ENCODE measurements around the gene AIG1. TPM values are rescaled to one million over a fixed set of nuclear protein-coding genes. Genes with fewer than 3 reads are reported as not detected.

Gene AIG1
- total RNA-seq, 1 donor from 2014 or later: 32.2 TPM

GRCh38 chr6:143199291-143199690 lies 138.6 kb downstream of the AIG1 start:
- DNase-seq (ENCODE audit: low spot score): no peak
- H3K27ac Mint-ChIP-seq (ENCODE audit: unreplicated experiment): no peak overlapping the region
- no peaks in the 10 kb centered on the region for H3K27me3 Mint-ChIP-seq (ENCODE audit: low read depth)
- H3K4me1 Mint-ChIP-seq (ENCODE audit: low read depth): peaks cover 8% of the 10 kb centered on the region
- no peak overlapping the region for H3K4me3 Mint-ChIP-seq (ENCODE audit: unreplicated experiment)
- H3K36me3 Mint-ChIP-seq (ENCODE audit: low read depth): peaks cover 15% of the 10 kb centered on the region
- TF ChIP-seq CTCF (IDR thresholded peaks at IDR 0.05): no peak
- peaks cover 9% of the 10 kb centered on the region for H3K9me3 Mint-ChIP-seq (ENCODE audit: low read depth)

GRCh38 chr6:143200167-143200770 lies 139.6 kb downstream of the AIG1 start:
- Mint-ChIP-seq H3K4me3 (ENCODE audit: unreplicated experiment) (no peak overlapping the region), H3K27ac (ENCODE audit: unreplicated experiment) (no peak overlapping the region), H3K36me3 (ENCODE audit: low read depth) (peaks cover 13% of the 10 kb centered on the region), H3K4me1 (ENCODE audit: low read depth) (peaks cover 8% of the 10 kb centered on the region), H3K27me3 (ENCODE audit: low read depth) (no peaks in the 10 kb centered on the region), H3K9me3 (ENCODE audit: low read depth) (peaks cover 9% of the 10 kb centered on the region)
- DNase-seq (ENCODE audit: low spot score): no peak
- TF ChIP-seq CTCF (IDR thresholded peaks at IDR 0.05): no peak

- H3K36me3 Mint-ChIP-seq (ENCODE audit: low read depth): peaks cover 13% of the 10 kb centered on the region
- TF ChIP-seq CTCF (IDR thresholded peaks at IDR 0.05): no peak
- peaks cover 7% of the 10 kb centered on the region for H3K4me1 Mint-ChIP-seq (ENCODE audit: low read depth)
- peaks cover 9% of the 10 kb centered on the region for H3K9me3 Mint-ChIP-seq (ENCODE audit: low read depth)
- H3K27ac Mint-ChIP-seq (ENCODE audit: unreplicated experiment): no peak overlapping the region
- no peak for DNase-seq (ENCODE audit: low spot score)
- H3K27me3 Mint-ChIP-seq (ENCODE audit: low read depth): no peaks in the 10 kb centered on the region
- no peak overlapping the region for H3K4me3 Mint-ChIP-seq (ENCODE audit: unreplicated experiment)
Measured at GRCh38 chr6:143204045-143204444, 143.4 kb downstream of the AIG1 start.

GRCh38 chr6:143205131-143205535 lies 144.4 kb downstream of the AIG1 start:
- no peak for DNase-seq (ENCODE audit: low spot score)
- peaks cover 16% of the 10 kb centered on the region for H3K36me3 Mint-ChIP-seq (ENCODE audit: low read depth)
- peaks cover 11% of the 10 kb centered on the region for H3K9me3 Mint-ChIP-seq (ENCODE audit: low read depth)
- no peak overlapping the region for H3K4me3 Mint-ChIP-seq (ENCODE audit: unreplicated experiment)
- H3K27ac Mint-ChIP-seq (ENCODE audit: unreplicated experiment): no peak overlapping the region
- no peaks in the 10 kb centered on the region for H3K27me3 Mint-ChIP-seq (ENCODE audit: low read depth)
- peaks cover 7% of the 10 kb centered on the region for H3K4me1 Mint-ChIP-seq (ENCODE audit: low read depth)
- TF ChIP-seq CTCF (IDR thresholded peaks at IDR 0.05): no peak

- no peak for TF ChIP-seq CTCF (IDR thresholded peaks at IDR 0.05)
- no peak for DNase-seq (ENCODE audit: low spot score)
- H3K27me3 Mint-ChIP-seq (ENCODE audit: low read depth): no peaks in the 10 kb centered on the region
- no peak overlapping the region for H3K27ac Mint-ChIP-seq (ENCODE audit: unreplicated experiment)
- peaks cover 11% of the 10 kb centered on the region for H3K9me3 Mint-ChIP-seq (ENCODE audit: low read depth)
- H3K4me3 Mint-ChIP-seq (ENCODE audit: unreplicated experiment): no peak overlapping the region
- peaks cover 7% of the 10 kb centered on the region for H3K4me1 Mint-ChIP-seq (ENCODE audit: low read depth)
- peaks cover 15% of the 10 kb centered on the region for H3K36me3 Mint-ChIP-seq (ENCODE audit: low read depth)
Measured at GRCh38 chr6:143205585-143205984, 144.9 kb downstream of the AIG1 start.

Measured in chondrocyte (in vitro differentiated cells).